DMS79 (cell line): Measurements from ENCODE around the gene TEX2.
"Not testable (repeated sequence)": the region's sequence is repeated elsewhere in the genome, so short reads cannot be mapped to it uniquely, and the experiment has no call there.

Experiments
- DNase-seq: peaks from one replicate; lab custom pipeline; 2025; lab: John Stamatoyannopoulos, UW

TEX2 gene

GRCh38 chr17:64209983-64210382 lies 53.1 kb downstream of the TEX2 start:
- DNase-seq, result no peak

- DNase-seq, result no peak
Observed at GRCh38 chr17:64209356-64209941, 53.6 kb downstream of the TEX2 start.

GRCh38 chr17:64208656-64209055 lies 54.4 kb downstream of the TEX2 start:
- DNase-seq, result not testable (repeated sequence)

GRCh38 chr17:64205804-64206203 lies 57.3 kb downstream of the TEX2 start:
- no peak for DNase-seq

- DNase-seq, result no peak
Observed at GRCh38 chr17:64203630-64204029, 59.4 kb downstream of the TEX2 start.

- no peak for DNase-seq
Observed at GRCh38 chr17:64202683-64203344, 60.2 kb downstream of the TEX2 start.

GRCh38 chr17:64200080-64201032 lies 62.7 kb downstream of the TEX2 start:
- DNase-seq, result no peak

GRCh38 chr17:64198331-64199090 lies 64.5 kb downstream of the TEX2 start:
- DNase-seq, result no peak

- DNase-seq, result no peak
Observed at GRCh38 chr17:64196601-64197000, 66.5 kb downstream of the TEX2 start.

- no peak for DNase-seq
Observed at GRCh38 chr17:64193561-64193960, 69.5 kb downstream of the TEX2 start.

GRCh38 chr17:64192589-64192988 lies 70.5 kb downstream of the TEX2 start:
- DNase-seq, result no peak

GRCh38 chr17:64190472-64190871 lies 72.6 kb downstream of the TEX2 start:
- DNase-seq, result peak; percentile 13

- no peak for DNase-seq
Observed at GRCh38 chr17:64188088-64188487, 75.0 kb downstream of the TEX2 start.

- DNase-seq, result no peak
Observed at GRCh38 chr17:64187093-64187895, 75.8 kb downstream of the TEX2 start.

- DNase-seq, result no peak
Observed at GRCh38 chr17:64186171-64187092, 76.6 kb downstream of the TEX2 start.

- not testable (repeated sequence) for DNase-seq
Observed at GRCh38 chr17:64185557-64185956, 77.5 kb downstream of the TEX2 start.

- no peak for DNase-seq
Observed at GRCh38 chr17:64185101-64185500, 78.0 kb downstream of the TEX2 start.

- DNase-seq, result no peak
Observed at GRCh38 chr17:64183815-64184214, 79.2 kb downstream of the TEX2 start.

- no peak for DNase-seq
Observed at GRCh38 chr17:64182325-64183012, 80.6 kb downstream of the TEX2 start.
